GM19324 (cell line): ENCODE data around the gene UQCRH.

Experiments
- ATAC-seq: cut with Tn5 transposase; IDR thresholded peaks from one replicate; pipeline ENCODE4 v1.9.1; 2021; ENCODE audit warnings: mild to moderate bottlenecking, moderate library complexity; ENCODE audit not compliant: unreplicated experiment, low FRiP score

Gene UQCRH

GRCh38 chr1:46303038-46303871, at the start of gene UQCRH, which contains the start of gene LRRC41:
UQCRH (plus strand) TSS chr1:46303698; CDS start chr1:46303767, 69 bp downstream.
LRRC41 (minus strand) TSS chr1:46303616; CDS start chr1:46303322, 294 bp downstream.
- peak; percentile 85 for ATAC-seq

- ATAC-seq: no peak
These were observed 48.8 kb upstream of the UQCRH start for GRCh38 chr1:46254668-46255067.

- ATAC-seq: no peak
These were observed 47.0 kb upstream of the UQCRH start for GRCh38 chr1:46256523-46256922.

GRCh38 chr1:46262508-46262907, 41.0 kb upstream of the UQCRH start:
- ATAC-seq: no peak

GRCh38 chr1:46263146-46263545, 40.4 kb upstream of the UQCRH start:
- no peak for ATAC-seq

- no peak for ATAC-seq
These were observed 34.9 kb upstream of the UQCRH start for GRCh38 chr1:46268578-46268977.

- ATAC-seq: no peak
These were observed 29.1 kb upstream of the UQCRH start for GRCh38 chr1:46274225-46275029.

- no peak for ATAC-seq
These were observed 28.5 kb upstream of the UQCRH start for GRCh38 chr1:46275030-46275337.

- no peak for ATAC-seq
These were observed 25.7 kb upstream of the UQCRH start for GRCh38 chr1:46277658-46278373.

- ATAC-seq: no peak
These were observed 24.7 kb upstream of the UQCRH start for GRCh38 chr1:46278807-46279206.

GRCh38 chr1:46280092-46280491, 23.4 kb upstream of the UQCRH start:
- no peak for ATAC-seq

- no peak for ATAC-seq
These were observed 22.5 kb upstream of the UQCRH start for GRCh38 chr1:46281021-46281420.

GRCh38 chr1:46284058-46284457, 19.4 kb upstream of the UQCRH start:
- no peak for ATAC-seq

GRCh38 chr1:46284597-46285564, 18.6 kb upstream of the UQCRH start:
- no peak for ATAC-seq

- no peak for ATAC-seq
These were observed 17.6 kb upstream of the UQCRH start for GRCh38 chr1:46285730-46286477.

- ATAC-seq: no peak
These were observed 14.9 kb upstream of the UQCRH start for GRCh38 chr1:46288485-46289133.

- ATAC-seq: no peak
These were observed 14.4 kb upstream of the UQCRH start for GRCh38 chr1:46289134-46289494.

- ATAC-seq: no peak
These were observed 13.5 kb upstream of the UQCRH start for GRCh38 chr1:46289976-46290375.

GRCh38 chr1:46295306-46295705, 8.2 kb upstream of the UQCRH start:
- no peak for ATAC-seq
